Fibroblast of lung (primary cell): Measurements from ENCODE around the gene KLK4. TPM values are rescaled to one million over a fixed set of nuclear protein-coding genes. Genes with fewer than 3 reads are reported as not detected.

ENCODE experiments used
- DNase-seq, 2 donors: peaks; one replicate each; pipeline versions ENCODE4 v3.0.0 to v3.0.0-alpha.2; 2010; ENCODE audit warnings: low read depth in 2 of 2
- H2AFZ ChIP-seq: 2 replicates; pipeline ENCODE4 v1.5.1; 2012; ENCODE audit warnings: low read length, control low read depth, inconsistent platforms
- H3K27ac ChIP-seq: 2 replicates; pipeline ENCODE4 v1.5.1; 2011; ENCODE audit warnings: low read length, control low read depth; ENCODE audit not compliant: insufficient read depth
- H3K27me3 ChIP-seq: 2 replicates; pipeline ENCODE4 v1.5.1; 2011; ENCODE audit warnings: mild to moderate bottlenecking, low read length; ENCODE audit not compliant: control insufficient read depth, insufficient read depth
- H3K36me3 ChIP-seq: 2 replicates; pipeline ENCODE4 v1.5.1; 2011; ENCODE audit warnings: low read length; ENCODE audit not compliant: control insufficient read depth, insufficient read depth
- H3K4me1 ChIP-seq: 2 replicates; pipeline ENCODE4 v1.5.1; 2011; ENCODE audit warnings: low read length; ENCODE audit not compliant: control insufficient read depth, insufficient read depth; ENCODE audit errors: extremely low read depth
- H3K4me2 ChIP-seq: 2 replicates; pipeline ENCODE4 v1.5.1; 2011; ENCODE audit warnings: low read length, control low read depth; ENCODE audit not compliant: insufficient read depth; ENCODE audit errors: extremely low read depth
- H3K4me3 ChIP-seq, 4 experiments: fragments of 200-600 bp in 1 of 4; sonication (generic) in 1 of 4; replicated peaks in 1 of 4; 2 replicates each; pipeline ENCODE4 v1.5.1; 2011 to 2016; ENCODE audit warnings: low read length in 4 of 4, low read depth in 3 of 4, mild to moderate bottlenecking in 3 of 4, control low read depth in 2 of 4, inconsistent platforms in 1 of 4, mixed read lengths in 1 of 4; ENCODE audit not compliant: insufficient read depth in 1 of 4; ENCODE audit errors: control extremely low read depth in 1 of 4
- H3K79me2 ChIP-seq: 2 replicates; pipeline ENCODE4 v1.5.1; 2012; ENCODE audit warnings: mild to moderate bottlenecking, low read length, inconsistent platforms; ENCODE audit not compliant: control insufficient read depth, insufficient read depth
- H3K9ac ChIP-seq: 2 replicates; pipeline ENCODE4 v1.5.1; 2011; ENCODE audit warnings: mild to moderate bottlenecking, low read length, control low read depth; ENCODE audit not compliant: insufficient read depth
- H3K9me3 ChIP-seq: 2 replicates; pipeline ENCODE4 v1.5.1; 2012; ENCODE audit warnings: low read depth, low read length; ENCODE audit not compliant: control insufficient read depth, insufficient read depth
- H4K20me1 ChIP-seq: 2 replicates; pipeline ENCODE4 v1.5.1; 2011; ENCODE audit warnings: low read length; ENCODE audit not compliant: control insufficient read depth, insufficient read depth; ENCODE audit errors: extremely low read depth
- EZH2 ChIP-seq: IDR thresholded peaks from 2 replicates; pipeline ENCODE4 v1.5.1; 2012; ENCODE audit warnings: low read length, control low read depth, mild to moderate bottlenecking; ENCODE audit errors: missing control alignments
- polyA plus RNA-seq, 2 donors: library from polyadenylated mRNA; depleted of rRNA in 1 of 2; stranded (reverse) in 1 of 2; unstranded in 1 of 2; fragments of >200 nt; gene quantifications; 2 replicates each; pipeline ENCODE4 v1.2.1, GENCODE V29; 2011 to 2012; ENCODE audit warnings: missing spikeins in 1 of 2
- total RNA-seq: library from RNA; depleted of rRNA; stranded (reverse); fragments of >200 nt; gene quantifications from 2 replicates; pipeline ENCODE4 v1.2.1, GENCODE V29; 2014
- TF ChIP-seq, protein P1 (sequence below), 2 donors: IDR thresholded peaks in 1 of 2; conservative IDR thresholded peaks in 1 of 2; 1 replicate in 1 of 2; 2 replicates in 1 of 2; pipeline ENCODE4 v1.5.1; 2011 to 2012; ENCODE audit warnings: low read length in 2 of 2, control low read depth in 1 of 2, inconsistent platforms in 1 of 2, low read depth in 1 of 2, mild to moderate bottlenecking in 1 of 2

KLK4 gene
- total and polyA plus RNA-seq, 2 donors (not counting 1 experiment from before 2014, with no cell fraction given), result not detected

DNA sequence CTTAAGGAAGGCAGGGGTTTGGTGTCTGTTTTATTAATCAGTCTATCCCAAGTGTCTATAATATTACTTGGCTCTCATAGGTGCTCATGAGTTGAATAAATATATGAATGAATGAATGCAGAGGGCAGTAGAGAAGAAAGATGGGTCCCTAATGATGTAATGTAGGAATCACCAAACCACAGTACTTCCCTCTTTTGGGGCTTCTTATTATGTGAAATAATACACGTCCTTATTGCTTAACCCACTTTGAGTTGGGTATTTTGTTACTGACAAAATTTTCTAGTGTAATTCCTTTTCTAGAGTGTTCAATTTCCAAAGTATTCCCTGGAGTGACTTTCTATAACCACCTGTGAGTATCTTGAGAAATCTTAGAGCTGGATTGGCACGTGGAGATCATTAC is 28.4 kb upstream of the KLK4 start:
- no peak overlapping the region for H3K4me3 ChIP-seq
- no peaks in the 10 kb centered on the region for H3K27me3 ChIP-seq
- H3K9me3 ChIP-seq, result no peaks in the 10 kb centered on the region
- no peak for DNase-seq
- H3K9ac ChIP-seq, result no peak overlapping the region
- H3K79me2 ChIP-seq, result no peaks in the 10 kb centered on the region
- H3K36me3 ChIP-seq, result no peaks in the 10 kb centered on the region
- H2AFZ ChIP-seq, result no peak overlapping the region
- no peaks in the 10 kb centered on the region for H4K20me1 ChIP-seq
- no peak overlapping the region for H3K4me2 ChIP-seq
- H3K4me1 ChIP-seq, result no peaks in the 10 kb centered on the region
- no peak overlapping the region for H3K27ac ChIP-seq
- TF ChIP-seq EZH2, result no peak
- TF ChIP-seq, protein P1, sequence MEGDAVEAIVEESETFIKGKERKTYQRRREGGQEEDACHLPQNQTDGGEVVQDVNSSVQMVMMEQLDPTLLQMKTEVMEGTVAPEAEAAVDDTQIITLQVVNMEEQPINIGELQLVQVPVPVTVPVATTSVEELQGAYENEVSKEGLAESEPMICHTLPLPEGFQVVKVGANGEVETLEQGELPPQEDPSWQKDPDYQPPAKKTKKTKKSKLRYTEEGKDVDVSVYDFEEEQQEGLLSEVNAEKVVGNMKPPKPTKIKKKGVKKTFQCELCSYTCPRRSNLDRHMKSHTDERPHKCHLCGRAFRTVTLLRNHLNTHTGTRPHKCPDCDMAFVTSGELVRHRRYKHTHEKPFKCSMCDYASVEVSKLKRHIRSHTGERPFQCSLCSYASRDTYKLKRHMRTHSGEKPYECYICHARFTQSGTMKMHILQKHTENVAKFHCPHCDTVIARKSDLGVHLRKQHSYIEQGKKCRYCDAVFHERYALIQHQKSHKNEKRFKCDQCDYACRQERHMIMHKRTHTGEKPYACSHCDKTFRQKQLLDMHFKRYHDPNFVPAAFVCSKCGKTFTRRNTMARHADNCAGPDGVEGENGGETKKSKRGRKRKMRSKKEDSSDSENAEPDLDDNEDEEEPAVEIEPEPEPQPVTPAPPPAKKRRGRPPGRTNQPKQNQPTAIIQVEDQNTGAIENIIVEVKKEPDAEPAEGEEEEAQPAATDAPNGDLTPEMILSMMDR (conservative IDR thresholded peaks at IDR 0.05 in 1 of 2, IDR thresholded peaks at IDR 0.05 in 1 of 2; ENCODE audit: low read depth in 1 of 2, low read length in 2 of 2), result no peak

DNA sequence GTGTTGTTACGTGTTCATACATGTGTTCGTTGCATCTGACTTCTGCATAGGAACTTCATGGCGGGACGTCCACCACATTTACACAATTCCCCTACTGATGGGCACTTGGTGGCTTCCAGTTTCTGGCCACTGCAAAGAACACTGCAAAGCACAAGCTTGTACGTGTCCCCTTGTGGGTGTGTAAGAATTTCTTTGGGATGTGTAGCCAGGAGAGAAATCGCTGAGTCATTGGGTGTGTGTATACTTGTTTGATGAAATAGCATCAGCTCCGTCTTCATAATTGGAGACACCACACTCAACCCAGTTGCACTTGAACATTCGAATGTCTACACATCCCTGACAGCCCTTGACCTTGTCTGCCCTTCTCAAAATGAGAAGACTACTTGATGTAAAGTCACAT is 22.4 kb upstream of the KLK4 start:
- H3K9me3 ChIP-seq, result no peaks in the 10 kb centered on the region
- H3K4me3 ChIP-seq, result no peak overlapping the region
- no peaks in the 10 kb centered on the region for H3K36me3 ChIP-seq
- H4K20me1 ChIP-seq, result no peaks in the 10 kb centered on the region
- no peak overlapping the region for H2AFZ ChIP-seq
- H3K27me3 ChIP-seq, result no peaks in the 10 kb centered on the region
- H3K27ac ChIP-seq, result no peak overlapping the region
- DNase-seq, result peak; percentile 8 to 17
- H3K79me2 ChIP-seq, result no peaks in the 10 kb centered on the region
- no peaks in the 10 kb centered on the region for H3K4me1 ChIP-seq
- H3K4me2 ChIP-seq, result no peak overlapping the region
- no peak overlapping the region for H3K9ac ChIP-seq
- no peak for TF ChIP-seq EZH2
- TF ChIP-seq, protein P1 (conservative IDR thresholded peaks at IDR 0.05 in 1 of 2, IDR thresholded peaks at IDR 0.05 in 1 of 2; ENCODE audit: low read depth in 1 of 2, low read length in 2 of 2), result no peak

DNA sequence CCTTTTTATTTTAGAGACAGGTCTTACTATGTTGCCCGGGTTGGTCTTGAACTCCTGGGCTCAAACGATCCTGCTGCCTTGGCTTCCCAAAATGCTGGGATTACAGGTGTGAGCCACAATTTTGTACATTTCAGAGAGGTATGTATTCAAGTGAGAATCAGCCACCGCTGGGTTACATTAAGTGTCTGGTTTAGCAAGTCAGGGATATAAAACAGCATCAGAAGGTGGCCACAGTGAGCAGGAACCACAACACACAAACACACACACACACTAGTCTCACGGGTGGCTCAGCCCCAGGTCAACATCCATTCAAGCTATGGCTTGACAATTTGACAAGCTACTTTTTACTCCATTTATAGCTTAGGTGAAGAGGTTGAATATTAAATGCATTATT is 21.5 kb upstream of the KLK4 start:
- Histone ChIP-seq H3K4me2 (no peak overlapping the region), H3K9me3 (no peaks in the 10 kb centered on the region), H4K20me1 (no peaks in the 10 kb centered on the region), H3K9ac (no peak overlapping the region), H3K27me3 (no peaks in the 10 kb centered on the region), H3K4me3 (no peak overlapping the region), H3K36me3 (no peaks in the 10 kb centered on the region), H3K79me2 (no peaks in the 10 kb centered on the region), H2AFZ (no peak overlapping the region), H3K4me1 (no peaks in the 10 kb centered on the region), H3K27ac (no peak overlapping the region)
- DNase-seq, result no peak
- TF ChIP-seq, protein P1 (conservative IDR thresholded peaks at IDR 0.05 in 1 of 2, IDR thresholded peaks at IDR 0.05 in 1 of 2; ENCODE audit: low read depth in 1 of 2, low read length in 2 of 2), result no peak
- TF ChIP-seq EZH2, result no peak
